HEK293 (cell line): ENCODE measurements around the gene SF3A1.

Experiments
- GLI2 ChIP-seq: fragments of 450-650 bp; formaldehyde crosslinking; IDR thresholded peaks from 2 replicates; pipeline ENCODE4; 2017; ENCODE audit warnings: missing biosample characterization, missing genetic modification characterization, low read depth, borderline replicate concordance
- GLIS1 ChIP-seq: fragments of 450-650 bp; formaldehyde crosslinking; IDR thresholded peaks from 2 replicates; pipeline ENCODE4 v1.5.1; 2016; ENCODE audit warnings: missing biosample characterization, missing genetic modification characterization
- HOXC10 ChIP-seq: sonication (generic); formaldehyde crosslinking; IDR thresholded peaks from 2 replicates; pipeline ENCODE4 v1.8.1; 2023; ENCODE audit warnings: mild to moderate bottlenecking, missing genetic modification reagents
- MZF1 ChIP-seq: fragments of 450-650 bp; formaldehyde crosslinking; IDR thresholded peaks from 2 replicates; pipeline ENCODE4 v1.5.1; 2017; ENCODE audit warnings: missing biosample characterization, missing genetic modification characterization, borderline replicate concordance
- TSHZ1 ChIP-seq: fragments of 450-650 bp; formaldehyde crosslinking; IDR thresholded peaks from 2 replicates; pipeline ENCODE4 v1.5.1; 2016; ENCODE audit warnings: missing biosample characterization, missing genetic modification characterization, borderline replicate concordance
- ZBTB20 ChIP-seq: fragments of 450-650 bp; formaldehyde crosslinking; IDR thresholded peaks from 2 replicates; pipeline ENCODE4 v1.5.1; 2016; ENCODE audit warnings: missing biosample characterization, missing genetic modification characterization
- ZBTB26 ChIP-seq: fragments of 450-650 bp; formaldehyde crosslinking; optimal IDR thresholded peaks from 2 replicates; pipeline ENCODE3; 2016; ENCODE audit warnings: missing biosample characterization, mild to moderate bottlenecking, missing genetic modification characterization
- ZNF112 ChIP-seq: fragments of 450-650 bp; formaldehyde crosslinking; IDR thresholded peaks from 2 replicates; pipeline ENCODE4 v1.5.0; 2017; ENCODE audit warnings: missing biosample characterization, missing genetic modification characterization
- ZNF138 ChIP-seq: fragments of 450-650 bp; formaldehyde crosslinking; IDR thresholded peaks from 2 replicates; pipeline ENCODE4 v1.5.1; 2016; ENCODE audit warnings: missing biosample characterization, missing genetic modification characterization, borderline replicate concordance
- ZNF211 ChIP-seq: fragments of 450-650 bp; formaldehyde crosslinking; IDR thresholded peaks from 2 replicates; pipeline ENCODE4 v1.5.1; 2016; ENCODE audit warnings: low read depth, missing biosample characterization, missing genetic modification characterization
- ZNF239 ChIP-seq: fragments of 450-650 bp; formaldehyde crosslinking; IDR thresholded peaks from 2 replicates; pipeline ENCODE4 v1.5.1; 2016; ENCODE audit warnings: missing biosample characterization, missing genetic modification characterization
- ZNF24 ChIP-seq: fragments of 450-650 bp; formaldehyde crosslinking; IDR thresholded peaks from 2 replicates; pipeline ENCODE4 v1.5.1; 2016; ENCODE audit warnings: missing biosample characterization, missing genetic modification characterization
- ZNF274 ChIP-seq, 2 experiments: fragments of 200-500 bp in 1 of 2; fragments of 450-650 bp in 1 of 2; sonication (Bioruptor generic) in 1 of 2; formaldehyde crosslinking in 1 of 2; IDR thresholded peaks; 2 replicates each; pipeline versions ENCODE4 v1.5.1 to v1.6.1; 2014 to 2016; ENCODE audit warnings: borderline replicate concordance in 1 of 2, inconsistent platforms in 1 of 2, low read length in 1 of 2, missing biosample characterization in 1 of 2, missing genetic modification characterization in 1 of 2
- ZNF362 ChIP-seq: fragments of 450-650 bp; formaldehyde crosslinking; IDR thresholded peaks from 2 replicates; pipeline ENCODE4 v1.5.1; 2016; ENCODE audit warnings: missing biosample characterization, missing genetic modification characterization
- ZNF48 ChIP-seq: fragments of 450-650 bp; formaldehyde crosslinking; IDR thresholded peaks from 2 replicates; pipeline ENCODE4 v1.5.1; 2016; ENCODE audit warnings: missing biosample characterization, missing genetic modification characterization
- ZNF501 ChIP-seq: fragments of 450-650 bp; formaldehyde crosslinking; IDR thresholded peaks from 2 replicates; pipeline ENCODE4 v1.5.1; 2016; ENCODE audit warnings: missing biosample characterization, missing genetic modification characterization
- ZNF596 ChIP-seq: fragments of 450-650 bp; IDR thresholded peaks from 2 replicates; pipeline ENCODE4 v1.5.0; 2018; ENCODE audit warnings: missing biosample characterization, mild to moderate bottlenecking, missing genetic modification characterization, moderate library complexity
- ZNF600 ChIP-seq: fragments of 450-650 bp; formaldehyde crosslinking; IDR thresholded peaks from 2 replicates; pipeline ENCODE4 v1.5.1; 2016; ENCODE audit warnings: missing biosample characterization, missing genetic modification characterization
- ZNF623 ChIP-seq: fragments of 450-650 bp; formaldehyde crosslinking; IDR thresholded peaks from 2 replicates; pipeline ENCODE4 v1.5.1; 2016; ENCODE audit warnings: missing biosample characterization, missing genetic modification characterization
- ZNF624 ChIP-seq: fragments of 450-650 bp; formaldehyde crosslinking; IDR thresholded peaks from 2 replicates; pipeline ENCODE4 v1.5.1; 2017; ENCODE audit warnings: missing biosample characterization, missing genetic modification characterization
- ZNF629 ChIP-seq: fragments of 450-650 bp; formaldehyde crosslinking; IDR thresholded peaks from 2 replicates; pipeline ENCODE4 v1.5.1; 2017; ENCODE audit warnings: missing biosample characterization, missing genetic modification characterization
- ZNF639 ChIP-seq: fragments of 450-650 bp; formaldehyde crosslinking; IDR thresholded peaks from 2 replicates; pipeline ENCODE4 v1.5.1; 2016; ENCODE audit warnings: missing biosample characterization, missing genetic modification characterization
- ZNF658 ChIP-seq: fragments of 450-650 bp; formaldehyde crosslinking; IDR thresholded peaks from 2 replicates; pipeline ENCODE4; 2016; ENCODE audit warnings: missing biosample characterization, missing genetic modification characterization
- ZNF704 ChIP-seq: fragments of 450-650 bp; formaldehyde crosslinking; IDR thresholded peaks from 2 replicates; pipeline ENCODE4 v1.5.1; 2016; ENCODE audit warnings: missing biosample characterization, missing genetic modification characterization
- ZNF768 ChIP-seq: fragments of 450-650 bp; formaldehyde crosslinking; IDR thresholded peaks from 2 replicates; pipeline ENCODE4 v1.5.1; 2018; ENCODE audit warnings: missing biosample characterization, mild to moderate bottlenecking, missing genetic modification characterization
- ZNF843 ChIP-seq: fragments of 450-650 bp; formaldehyde crosslinking; IDR thresholded peaks from 2 replicates; pipeline ENCODE4 v1.5.1; 2016; ENCODE audit warnings: missing biosample characterization, missing genetic modification characterization
- ZSCAN18 ChIP-seq: fragments of 450-650 bp; formaldehyde crosslinking; IDR thresholded peaks from 2 replicates; pipeline ENCODE4 v1.5.1; 2016; ENCODE audit warnings: missing biosample characterization, missing genetic modification characterization

SF3A1 gene

GRCh38 chr22:30287648-30288418 is 68.9 kb downstream of the SF3A1 start (continued):
- 0 out of 2 replicates have a peak, but pooled peaks have one; percentile 25 for TF ChIP-seq TSHZ1 (tag by site-specific recombination)
- TF ChIP-seq ZNF639: no peak
- no peak for TF ChIP-seq ZNF48 (tag by site-specific recombination)
- TF ChIP-seq ZNF274 (IDR thresholded peaks at IDR 0.05; ENCODE audit: low read length): no peak
- TF ChIP-seq ZNF274 (tag by site-specific recombination; IDR thresholded peaks at IDR 0.05; ENCODE audit: borderline replicate concordance): no peak
- TF ChIP-seq ZBTB26: no peak
- no peak for TF ChIP-seq ZNF843 (tag by site-specific recombination)
- TF ChIP-seq ZBTB20 (tag by site-specific recombination): peak; percentile 29; the same call in 1 of the 2 replicates
- TF ChIP-seq ZNF112 (tag by site-specific recombination): no peak
- peak; percentile 35 for TF ChIP-seq ZNF623 (tag by site-specific recombination)
- TF ChIP-seq ZNF501 (tag by site-specific recombination): no peak
- no peak for TF ChIP-seq ZNF596
- no peak for TF ChIP-seq ZNF211 (tag by site-specific recombination)
- TF ChIP-seq ZNF362: no peak
- TF ChIP-seq ZNF658 (tag by site-specific recombination): no peak
- no peak for TF ChIP-seq ZNF239 (tag by site-specific recombination)
- TF ChIP-seq HOXC10: no peak
- TF ChIP-seq MZF1 (tag by site-specific recombination): 0 out of 2 replicates have a peak, but pooled peaks have one; percentile 57
- peak; percentile 62; the same call in 1 of the 2 replicates for TF ChIP-seq ZNF24 (tag by site-specific recombination)
- TF ChIP-seq ZNF138 (tag by site-specific recombination): no peak
- TF ChIP-seq GLI2 (tag by site-specific recombination): no peak
- no peak for TF ChIP-seq ZNF768
- TF ChIP-seq ZSCAN18 (tag by site-specific recombination): no peak
- no peak for TF ChIP-seq ZNF624 (tag by site-specific recombination)
- 0 out of 2 replicates have a peak, but pooled peaks have one; percentile 41 for TF ChIP-seq ZNF629 (tag by site-specific recombination)
- TF ChIP-seq ZNF600 (tag by site-specific recombination): no peak
- peak; percentile 90 for TF ChIP-seq GLIS1 (tag by site-specific recombination)
- TF ChIP-seq ZNF704 (tag by site-specific recombination): no peak
